Omental fat pad (tissue), 4 donors: ENCODE results near the gene HSD3B7. TPM values are rescaled to one million over a fixed set of nuclear protein-coding genes. Genes with fewer than 3 reads are reported as not detected.
A peak's percentile ranks its signal among the peaks of the same experiment; 100 is the strongest.

Experiments
- ATAC-seq: fragments of 150-250 bp; one replicate; pipeline ENCODE4 v1.9.1; 2016; ENCODE audit warnings: mild to moderate bottlenecking, moderate library complexity; ENCODE audit not compliant: low FRiP score
- DNase-seq: peaks from one replicate; pipeline ENCODE4 v3.0.0-alpha.2; 2019; ENCODE audit warnings: low spot score
- total RNA-seq, 4 donors: library from RNA; depleted of rRNA; stranded (reverse); fragments of >200 nt; gene quantifications; one replicate each; pipeline ENCODE4 v1.1.0, GENCODE V29; 2016
- TF ChIP-seq, protein P1 (sequence below), 3 donors: fragments of 450-650 bp; IDR thresholded peaks; one replicate each; pipeline ENCODE4 v1.5.1; 2016 to 2017; ENCODE audit warnings: antibody characterized with exemption in 3 of 3, mild to moderate bottlenecking in 3 of 3, moderate library complexity in 2 of 3

HSD3B7 gene
- total RNA-seq, 4 donors from 2014 or later, result 23.2 to 45.3 (median 33.0) TPM

DNA sequence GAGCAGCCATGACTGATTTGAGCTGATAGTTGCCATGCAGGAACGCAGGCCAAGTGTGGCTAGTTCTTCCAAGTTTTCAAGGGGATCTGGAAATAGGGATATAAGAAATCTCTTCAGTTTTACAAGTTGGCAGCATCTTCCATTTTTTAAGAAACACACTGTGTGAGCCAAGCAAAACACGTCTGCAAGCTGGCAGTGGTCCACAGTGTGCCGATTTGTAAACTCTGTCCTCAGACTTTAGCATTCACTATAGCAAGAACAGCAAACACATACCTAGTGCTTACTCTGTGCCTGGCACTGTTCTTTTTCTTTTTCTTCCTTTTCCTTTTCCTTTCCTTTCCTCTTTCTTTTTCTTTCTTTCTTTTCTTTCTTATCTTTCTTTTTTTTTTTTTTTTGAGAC is 33.3 kb upstream of the HSD3B7 start:
- no peak for ATAC-seq
- TF ChIP-seq, protein P1, sequence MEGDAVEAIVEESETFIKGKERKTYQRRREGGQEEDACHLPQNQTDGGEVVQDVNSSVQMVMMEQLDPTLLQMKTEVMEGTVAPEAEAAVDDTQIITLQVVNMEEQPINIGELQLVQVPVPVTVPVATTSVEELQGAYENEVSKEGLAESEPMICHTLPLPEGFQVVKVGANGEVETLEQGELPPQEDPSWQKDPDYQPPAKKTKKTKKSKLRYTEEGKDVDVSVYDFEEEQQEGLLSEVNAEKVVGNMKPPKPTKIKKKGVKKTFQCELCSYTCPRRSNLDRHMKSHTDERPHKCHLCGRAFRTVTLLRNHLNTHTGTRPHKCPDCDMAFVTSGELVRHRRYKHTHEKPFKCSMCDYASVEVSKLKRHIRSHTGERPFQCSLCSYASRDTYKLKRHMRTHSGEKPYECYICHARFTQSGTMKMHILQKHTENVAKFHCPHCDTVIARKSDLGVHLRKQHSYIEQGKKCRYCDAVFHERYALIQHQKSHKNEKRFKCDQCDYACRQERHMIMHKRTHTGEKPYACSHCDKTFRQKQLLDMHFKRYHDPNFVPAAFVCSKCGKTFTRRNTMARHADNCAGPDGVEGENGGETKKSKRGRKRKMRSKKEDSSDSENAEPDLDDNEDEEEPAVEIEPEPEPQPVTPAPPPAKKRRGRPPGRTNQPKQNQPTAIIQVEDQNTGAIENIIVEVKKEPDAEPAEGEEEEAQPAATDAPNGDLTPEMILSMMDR (IDR thresholded peaks at IDR 0.05), result no peak
- no peak for DNase-seq

DNA sequence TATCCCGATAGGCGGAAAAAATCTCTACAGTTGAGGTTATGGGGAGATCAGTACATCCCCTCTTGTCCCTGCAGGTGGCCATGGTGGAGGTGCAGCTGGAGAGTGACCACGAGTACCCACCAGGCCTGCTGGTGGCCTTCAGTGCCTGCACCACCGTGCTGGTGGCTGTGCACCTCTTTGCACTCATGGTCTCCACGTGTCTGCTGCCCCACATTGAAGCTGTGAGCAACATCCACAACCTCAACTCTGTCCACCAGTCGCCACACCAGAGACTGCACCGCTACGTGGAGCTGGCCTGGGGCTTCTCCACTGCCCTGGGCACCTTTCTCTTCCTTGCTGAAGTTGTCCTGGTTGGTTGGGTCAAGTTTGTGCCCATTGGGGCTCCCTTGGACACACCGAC is 31.9 kb upstream of the HSD3B7 start:
- TF ChIP-seq, protein P1 (IDR thresholded peaks at IDR 0.05), result no peak
- DNase-seq (no peak), ATAC-seq (no peak)

GRCh38 chr16:30953511-30954124 is 31.4 kb upstream of the HSD3B7 start:
- DNase-seq, result no peak
- TF ChIP-seq, protein P1 (IDR thresholded peaks at IDR 0.05), result peak in 1 of 3 donors; percentile 6
- no peak for ATAC-seq

- DNase-seq, result no peak
- no peak for ATAC-seq
- TF ChIP-seq, protein P1 (IDR thresholded peaks at IDR 0.05), result no peak
Observed at GRCh38 chr16:30954993-30955392, 30.0 kb upstream of the HSD3B7 start.

- TF ChIP-seq, protein P1 (IDR thresholded peaks at IDR 0.05), result no peak
- ATAC-seq (peak; percentile 72), DNase-seq (peak; percentile 77)
Observed at GRCh38 chr16:30956601-30957455, 28.2 kb upstream of the HSD3B7 start.

DNA sequence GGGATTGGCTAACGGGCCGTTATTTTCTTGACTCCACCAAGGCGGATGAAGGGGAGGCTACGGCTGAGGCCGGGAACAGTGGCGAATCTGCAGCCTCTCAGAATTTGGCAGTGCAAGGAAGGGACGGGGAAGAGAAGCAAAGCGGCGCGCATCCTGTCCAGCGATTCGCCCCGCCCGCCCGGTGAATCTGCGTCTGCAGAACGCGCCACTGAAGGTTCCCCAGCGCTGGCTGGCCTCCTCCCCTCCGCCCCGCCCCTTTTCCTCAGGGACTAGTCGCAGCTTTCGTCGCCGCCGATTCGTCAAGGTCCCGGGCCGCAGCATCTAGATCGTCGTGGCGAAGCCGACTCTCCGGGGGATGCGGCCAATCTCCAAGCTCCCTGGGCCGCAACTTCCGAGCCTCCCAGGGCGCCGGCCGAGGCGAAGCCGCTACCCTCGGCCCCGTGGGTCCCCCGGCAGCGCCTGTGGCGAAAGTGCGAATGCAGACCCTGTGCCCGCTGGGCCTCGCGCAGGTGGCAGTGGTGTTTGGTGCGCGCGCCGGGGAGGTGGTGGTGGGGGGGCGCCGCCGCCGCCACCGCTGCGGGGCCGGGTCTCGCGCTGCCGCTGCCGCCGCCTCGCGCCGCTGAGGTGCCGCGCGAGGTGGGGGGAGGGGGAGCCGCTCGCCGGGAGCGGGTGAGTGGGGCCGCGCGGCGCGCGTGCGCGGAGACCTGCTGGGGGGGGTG is 27.4 kb upstream of the HSD3B7 start, which contains the start of gene SETD1A:
SETD1A (plus strand) TSS at position 299 of the 719 bp plus-strand sequence. CDS start 978 bp downstream, outside the sequence.
- TF ChIP-seq, protein P1 (IDR thresholded peaks at IDR 0.05), result no peak
- ATAC-seq (peak; percentile 87), DNase-seq (peak; percentile 92)
